IPS-NIHi7 (cell line): ENCODE results near the gene KANSL2.
"Not testable (repeated sequence)": the region's sequence is repeated elsewhere in the genome, so short reads cannot be mapped to it uniquely, and the experiment has no call there.

Experiments
- DNase-seq: peaks from one replicate; pipeline ENCODE4 v3.0.0; 2012; ENCODE audit warnings: mixed read lengths; ENCODE audit errors: extremely low spot score

KANSL2 gene

GRCh38 chr12:48681710-48682532, at the start of gene KANSL2:
KANSL2 (minus strand) TSS chr12:48682238; CDS start chr12:48681632, 606 bp downstream.
- DNase-seq: peak; percentile 99

GRCh38 chr12:48728807-48729206, 46.8 kb upstream of the KANSL2 start:
- no peak for DNase-seq

GRCh38 chr12:48720737-48721136, 38.7 kb upstream of the KANSL2 start:
- DNase-seq: not testable (repeated sequence)

- not testable (repeated sequence) for DNase-seq
Observed at GRCh38 chr12:48720171-48720570, 38.1 kb upstream of the KANSL2 start.

- not testable (repeated sequence) for DNase-seq
Observed at GRCh38 chr12:48719002-48719401, 37.0 kb upstream of the KANSL2 start.

- DNase-seq: no peak
Observed at GRCh38 chr12:48717252-48717695, 35.2 kb upstream of the KANSL2 start.

GRCh38 chr12:48716493-48717251, 34.6 kb upstream of the KANSL2 start, which contains the start of gene CCNT1:
CCNT1 (minus strand) TSS chr12:48716707; CDS start chr12:48716675, 32 bp downstream.
- peak; percentile 99 for DNase-seq

- peak; percentile 39 for DNase-seq
Observed at GRCh38 chr12:48716168-48716492, 34.1 kb upstream of the KANSL2 start.

- DNase-seq: no peak
Observed at GRCh38 chr12:48712209-48712608, 30.2 kb upstream of the KANSL2 start.

- not testable (repeated sequence) for DNase-seq
Observed at GRCh38 chr12:48698822-48699221, 16.8 kb upstream of the KANSL2 start.

GRCh38 chr12:48696626-48697025, 14.6 kb upstream of the KANSL2 start:
- DNase-seq: no peak

- DNase-seq: no peak
Observed at GRCh38 chr12:48695859-48696258, 13.8 kb upstream of the KANSL2 start.

- no peak for DNase-seq
Observed at GRCh38 chr12:48694038-48694437, 12.0 kb upstream of the KANSL2 start.

- no peak for DNase-seq
Observed at GRCh38 chr12:48693572-48693971, 11.5 kb upstream of the KANSL2 start.

GRCh38 chr12:48691826-48692487, 9.9 kb upstream of the KANSL2 start:
- DNase-seq: no peak

GRCh38 chr12:48690990-48691389, 9.0 kb upstream of the KANSL2 start:
- DNase-seq: no peak

- DNase-seq: no peak
Observed at GRCh38 chr12:48690436-48690835, 8.4 kb upstream of the KANSL2 start.

- no peak for DNase-seq
Observed at GRCh38 chr12:48688836-48689235, 6.8 kb upstream of the KANSL2 start.

GRCh38 chr12:48687592-48687991, 5.6 kb upstream of the KANSL2 start:
- DNase-seq: no peak

GRCh38 chr12:48686615-48687334, 4.7 kb upstream of the KANSL2 start:
- DNase-seq: no peak

GRCh38 chr12:48686037-48686595, 4.1 kb upstream of the KANSL2 start:
- DNase-seq: no peak
